Neural cell (in vitro differentiated cells): ENCODE measurements around the gene SRP14. TPM values are rescaled to one million over a fixed set of nuclear protein-coding genes. Genes with fewer than 3 reads are reported as not detected.

Experiments used
- H2AFZ ChIP-seq: fragments of 200-600, 300-800 bp; sonication (generic), shearing (Covaris generic); 2 replicates; pipeline ENCODE4 v1.6.0; 2014; ENCODE audit warnings: low read depth, mild to moderate bottlenecking, antibody characterized with exemption, low read length, moderate library complexity
- H3F3A ChIP-seq: fragments of 200-600 bp; shearing (Covaris generic); 2 replicates; pipeline ENCODE4 v1.6.1; 2016; ENCODE audit warnings: mild to moderate bottlenecking, moderate library complexity, mixed read lengths, antibody characterized with exemption, low read length; ENCODE audit not compliant: insufficient read depth, poor library complexity, severe bottlenecking
- H3K27ac ChIP-seq: fragments of 200-600, 300-800 bp; sonication (generic), shearing (Covaris generic); 2 replicates; pipeline ENCODE4 v1.5.1; 2014; ENCODE audit warnings: mild to moderate bottlenecking, low read length, moderate library complexity
- H3K27me3 ChIP-seq: fragments of 300-800, 200-600 bp; sonication (generic), shearing (Covaris generic); 2 replicates; pipeline ENCODE4 v1.6.0; 2014; ENCODE audit warnings: mild to moderate bottlenecking, low read depth, low read length, moderate library complexity; ENCODE audit not compliant: insufficient read depth
- H3K36me3 ChIP-seq: fragments of 300-800, 200-600 bp; sonication (generic), shearing (Covaris generic); 2 replicates; pipeline ENCODE4 v1.5.1; 2014; ENCODE audit warnings: mild to moderate bottlenecking, antibody characterized with exemption, low read length, moderate library complexity; ENCODE audit not compliant: insufficient read depth
- H3K4me2 ChIP-seq: fragments of 300-800, 200-600 bp; sonication (generic), shearing (Covaris generic); 2 replicates; pipeline ENCODE4 v1.6.0; 2014; ENCODE audit warnings: mild to moderate bottlenecking, low read length
- H3K4me3 ChIP-seq: fragments of 300-800, 200-600 bp; sonication (generic), shearing (Covaris generic); 2 replicates; pipeline ENCODE4 v1.5.1; 2014; ENCODE audit warnings: mild to moderate bottlenecking, low read length, moderate library complexity
- H3K79me2 ChIP-seq: fragments of 200-600 bp; shearing (Covaris generic); replicated peaks from 2 replicates; pipeline ENCODE4 v1.6.0; 2014; ENCODE audit warnings: mild to moderate bottlenecking, low read length, moderate library complexity; ENCODE audit not compliant: insufficient read depth
- H3K9ac ChIP-seq: fragments of 300-800, 200-600 bp; sonication (generic), shearing (Covaris generic); 2 replicates; pipeline ENCODE4 v1.6.1; 2016; ENCODE audit warnings: mild to moderate bottlenecking, low read length, mixed read lengths
- H3K9me2 ChIP-seq: fragments of 200-600 bp; shearing (Covaris generic); 2 replicates; pipeline ENCODE4 v1.6.1; 2016; ENCODE audit warnings: mild to moderate bottlenecking, low read length, mixed read lengths; ENCODE audit not compliant: insufficient read depth
- H3K9me3 ChIP-seq: fragments of 200-600, 300-800 bp; sonication (generic), shearing (Covaris generic); 2 replicates; pipeline ENCODE4 v1.6.1; 2016; ENCODE audit warnings: mild to moderate bottlenecking, mixed run types, low read length, moderate library complexity, mixed read lengths
- H4K20me1 ChIP-seq: fragments of 200-600 bp; shearing (Covaris generic); 2 replicates; pipeline ENCODE4 v1.6.1; 2016; ENCODE audit warnings: mild to moderate bottlenecking, mixed run types; ENCODE audit not compliant: insufficient read depth
- EP300 ChIP-seq: fragments of 450-650 bp; conservative IDR thresholded peaks from 2 replicates; pipeline ENCODE4 v1.6.1; 2014; ENCODE audit warnings: antibody characterized with exemption, mild to moderate bottlenecking, moderate library complexity; ENCODE audit not compliant: poor library complexity, severe bottlenecking
- EZH2 ChIP-seq: fragments of 200-600, 300-800 bp; shearing (Covaris generic), sonication (generic); IDR thresholded peaks from 2 replicates; pipeline ENCODE4 v1.6.1; 2014; ENCODE audit warnings: antibody characterized with exemption, low read length, borderline replicate concordance, mild to moderate bottlenecking; ENCODE audit not compliant: insufficient read depth, poor library complexity, severe bottlenecking
- MXI1 ChIP-seq: fragments of 450-650 bp; conservative IDR thresholded peaks from 2 replicates; pipeline ENCODE4 v1.6.1; 2014; ENCODE audit warnings: antibody characterized with exemption, mild to moderate bottlenecking; ENCODE audit not compliant: poor library complexity, severe bottlenecking
- POLR2AphosphoS5 ChIP-seq: IDR thresholded peaks from 2 replicates; pipeline ENCODE4 v1.6.1; 2012
- RAD21 ChIP-seq: fragments of 450-650 bp; conservative IDR thresholded peaks from 2 replicates; pipeline ENCODE4 v1.6.1; 2014; ENCODE audit warnings: antibody characterized with exemption, mild to moderate bottlenecking, moderate library complexity
- SMC3 ChIP-seq: fragments of 450-650 bp; conservative IDR thresholded peaks from 2 replicates; pipeline ENCODE4 v1.6.1; 2014; ENCODE audit warnings: antibody characterized with exemption, mild to moderate bottlenecking, moderate library complexity; ENCODE audit not compliant: poor library complexity
- TAF1 ChIP-seq: IDR thresholded peaks from 2 replicates; pipeline ENCODE4 v1.6.1; 2012; ENCODE audit warnings: low read depth
- polyA plus RNA-seq: library from polyadenylated mRNA; depleted of rRNA; stranded (reverse); fragments of >200 nt; gene quantifications from 2 replicates; pipeline ENCODE4 v1.2.3, GENCODE V29; 2014
- TF ChIP-seq, protein P1 (sequence below): IDR thresholded peaks from 2 replicates; pipeline ENCODE4 v1.6.1; 2012; ENCODE audit warnings: borderline replicate concordance
- TF ChIP-seq, protein P2 (sequence below): fragments of 450-650 bp; IDR thresholded peaks from 2 replicates; pipeline ENCODE4 v1.5.1; 2014; ENCODE audit warnings: antibody characterized with exemption, mild to moderate bottlenecking, moderate library complexity; ENCODE audit not compliant: poor library complexity, severe bottlenecking

Gene SRP14
- polyA plus RNA-seq, 1 donor from 2014 or later = 490 TPM

DNA sequence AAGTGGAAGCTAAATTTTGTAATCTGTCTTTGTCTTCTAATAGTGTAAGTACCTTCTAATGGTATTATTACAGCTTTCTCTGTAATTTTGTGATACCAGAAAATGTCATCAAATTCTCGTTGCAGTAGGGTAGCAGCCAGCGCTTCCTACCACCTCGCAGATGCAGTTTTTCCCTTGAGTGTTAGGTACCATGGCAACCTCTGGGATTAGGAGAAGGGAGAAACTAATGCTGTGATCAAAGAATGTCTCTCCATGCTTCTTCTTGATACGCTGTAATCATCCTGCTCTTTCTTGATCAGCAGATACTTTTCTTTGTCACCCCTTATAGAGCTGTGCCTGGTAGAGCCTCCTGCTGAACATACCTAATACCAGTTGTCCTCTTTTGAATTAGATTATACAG is 27.7 kb downstream of the SRP14 start:
- H3K36me3 ChIP-seq = no peaks in the 10 kb centered on the region

DNA sequence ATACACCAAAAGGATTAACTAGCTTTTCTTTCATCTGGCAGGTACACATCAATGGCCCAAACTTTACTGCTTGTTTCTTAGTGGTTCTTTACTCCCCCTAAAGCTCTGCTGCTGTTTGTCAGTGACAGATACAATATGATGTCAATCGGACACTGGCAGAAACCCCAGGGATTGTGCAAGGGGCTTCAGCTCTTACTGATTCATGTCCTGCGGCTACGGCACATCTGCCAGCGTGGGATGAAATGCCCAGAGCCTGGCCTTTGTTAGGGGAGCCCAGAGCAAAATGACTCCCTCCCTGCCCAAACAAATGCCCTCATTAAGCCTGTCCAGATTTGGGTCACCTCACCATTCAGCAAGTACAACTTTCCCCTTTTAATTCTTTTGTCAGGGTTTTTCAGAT is 28.3 kb downstream of the SRP14 start:
- no peaks in the 10 kb centered on the region for H3K79me2 ChIP-seq
- H3K9ac ChIP-seq = peak overlapping the region; percentile 52
- H3F3A ChIP-seq = peaks cover 4% of the 10 kb centered on the region
- H3K27me3 ChIP-seq = no peaks in the 10 kb centered on the region
- peak overlapping the region; percentile 25 for H2AFZ ChIP-seq
- peak overlapping the region; percentile 91 for H3K27ac ChIP-seq
- no peaks in the 10 kb centered on the region for H3K9me2 ChIP-seq
- peaks cover 6% of the 10 kb centered on the region for H3K9me3 ChIP-seq
- no peaks in the 10 kb centered on the region for H4K20me1 ChIP-seq
- no peaks in the 10 kb centered on the region for H3K36me3 ChIP-seq
- TF ChIP-seq EZH2 = no peak
- TF ChIP-seq TAF1 = no peak
- TF ChIP-seq RAD21 = no peak
- TF ChIP-seq EP300 = no peak
- H3K4me2 ChIP-seq = peak overlapping the region; percentile 41
- peak overlapping the region; percentile 28 for H3K4me3 ChIP-seq

More for the DNA sequence above, 27.7 kb downstream of the SRP14 start:
- Histone ChIP-seq H3K27ac (peak overlapping the region; percentile 91), H3K79me2 (no peaks in the 10 kb centered on the region), H3F3A (peaks cover 4% of the 10 kb centered on the region), H3K4me2 (peak overlapping the region; percentile 41), H4K20me1 (no peaks in the 10 kb centered on the region), H2AFZ (peak overlapping the region; percentile 25), H3K9me3 (peaks cover 6% of the 10 kb centered on the region), H3K27me3 (no peaks in the 10 kb centered on the region), H3K9ac (peak overlapping the region; percentile 52), H3K4me3 (peak overlapping the region; percentile 28), H3K9me2 (no peaks in the 10 kb centered on the region)
- TF ChIP-seq EZH2 (no peak), RAD21 (peak; percentile 44), SMC3 (peak; percentile 41), MXI1 (peak; percentile 23), TAF1 (no peak), EP300 (peak; percentile 62), POLR2AphosphoS5 (peak; percentile 82)
- TF ChIP-seq, protein P1, sequence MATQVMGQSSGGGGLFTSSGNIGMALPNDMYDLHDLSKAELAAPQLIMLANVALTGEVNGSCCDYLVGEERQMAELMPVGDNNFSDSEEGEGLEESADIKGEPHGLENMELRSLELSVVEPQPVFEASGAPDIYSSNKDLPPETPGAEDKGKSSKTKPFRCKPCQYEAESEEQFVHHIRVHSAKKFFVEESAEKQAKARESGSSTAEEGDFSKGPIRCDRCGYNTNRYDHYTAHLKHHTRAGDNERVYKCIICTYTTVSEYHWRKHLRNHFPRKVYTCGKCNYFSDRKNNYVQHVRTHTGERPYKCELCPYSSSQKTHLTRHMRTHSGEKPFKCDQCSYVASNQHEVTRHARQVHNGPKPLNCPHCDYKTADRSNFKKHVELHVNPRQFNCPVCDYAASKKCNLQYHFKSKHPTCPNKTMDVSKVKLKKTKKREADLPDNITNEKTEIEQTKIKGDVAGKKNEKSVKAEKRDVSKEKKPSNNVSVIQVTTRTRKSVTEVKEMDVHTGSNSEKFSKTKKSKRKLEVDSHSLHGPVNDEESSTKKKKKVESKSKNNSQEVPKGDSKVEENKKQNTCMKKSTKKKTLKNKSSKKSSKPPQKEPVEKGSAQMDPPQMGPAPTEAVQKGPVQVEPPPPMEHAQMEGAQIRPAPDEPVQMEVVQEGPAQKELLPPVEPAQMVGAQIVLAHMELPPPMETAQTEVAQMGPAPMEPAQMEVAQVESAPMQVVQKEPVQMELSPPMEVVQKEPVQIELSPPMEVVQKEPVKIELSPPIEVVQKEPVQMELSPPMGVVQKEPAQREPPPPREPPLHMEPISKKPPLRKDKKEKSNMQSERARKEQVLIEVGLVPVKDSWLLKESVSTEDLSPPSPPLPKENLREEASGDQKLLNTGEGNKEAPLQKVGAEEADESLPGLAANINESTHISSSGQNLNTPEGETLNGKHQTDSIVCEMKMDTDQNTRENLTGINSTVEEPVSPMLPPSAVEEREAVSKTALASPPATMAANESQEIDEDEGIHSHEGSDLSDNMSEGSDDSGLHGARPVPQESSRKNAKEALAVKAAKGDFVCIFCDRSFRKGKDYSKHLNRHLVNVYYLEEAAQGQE = peak; percentile 58
- TF ChIP-seq, protein P2, sequence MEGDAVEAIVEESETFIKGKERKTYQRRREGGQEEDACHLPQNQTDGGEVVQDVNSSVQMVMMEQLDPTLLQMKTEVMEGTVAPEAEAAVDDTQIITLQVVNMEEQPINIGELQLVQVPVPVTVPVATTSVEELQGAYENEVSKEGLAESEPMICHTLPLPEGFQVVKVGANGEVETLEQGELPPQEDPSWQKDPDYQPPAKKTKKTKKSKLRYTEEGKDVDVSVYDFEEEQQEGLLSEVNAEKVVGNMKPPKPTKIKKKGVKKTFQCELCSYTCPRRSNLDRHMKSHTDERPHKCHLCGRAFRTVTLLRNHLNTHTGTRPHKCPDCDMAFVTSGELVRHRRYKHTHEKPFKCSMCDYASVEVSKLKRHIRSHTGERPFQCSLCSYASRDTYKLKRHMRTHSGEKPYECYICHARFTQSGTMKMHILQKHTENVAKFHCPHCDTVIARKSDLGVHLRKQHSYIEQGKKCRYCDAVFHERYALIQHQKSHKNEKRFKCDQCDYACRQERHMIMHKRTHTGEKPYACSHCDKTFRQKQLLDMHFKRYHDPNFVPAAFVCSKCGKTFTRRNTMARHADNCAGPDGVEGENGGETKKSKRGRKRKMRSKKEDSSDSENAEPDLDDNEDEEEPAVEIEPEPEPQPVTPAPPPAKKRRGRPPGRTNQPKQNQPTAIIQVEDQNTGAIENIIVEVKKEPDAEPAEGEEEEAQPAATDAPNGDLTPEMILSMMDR = no peak
